IMR-90 (cell line): ENCODE measurements around the gene MRPS5. TPM values are rescaled to one million over a fixed set of nuclear protein-coding genes. Genes with fewer than 3 reads are reported as not detected.

ENCODE experiments used
- ATAC-seq: fragments of 200-7000 bp; cut with Tn5 transposase; 2 replicates; pipeline ENCODE4 v1.9.1; 2020; ENCODE audit warnings: low read depth, mild to moderate bottlenecking, moderate library complexity
- BruUV-seq: library from RNA; stranded (reverse); fragments of 400-500 nt; replicated peaks from 2 replicates; lab custom pipeline; 2021; lab: Mats Ljungman, UMichigan
- CTCF ChIA-PET: fragments of 300-600 bp; formaldehyde crosslinking; extraction: SDS; loops from one replicate; lab custom pipeline; 2021; ENCODE audit warnings: antibody characterized with exemption; lab: Yijun Ruan, JAX
- POLR2A ChIA-PET: fragments of 300-600 bp; sonication (Branson Sonifier 250); formaldehyde crosslinking; loops from one replicate; lab custom pipeline; 2022; ENCODE audit warnings: antibody characterized with exemption; ENCODE audit not compliant: unreplicated experiment; lab: Charles Lee
- DNase-seq: peaks from one replicate; pipeline ENCODE4 v3.0.0; 2013
- H2AFZ ChIP-seq: replicated peaks from 2 replicates; pipeline ENCODE3; 2013; ENCODE audit warnings: low read length, mild to moderate bottlenecking; ENCODE audit not compliant: poor library complexity
- H2AK5ac ChIP-seq: 2 replicates; pipeline ENCODE4 v1.6.1; 2013; ENCODE audit warnings: low read depth, low read length, inconsistent platforms
- H2AK9ac ChIP-seq: replicated peaks from 2 replicates; pipeline ENCODE3; 2013; ENCODE audit warnings: mild to moderate bottlenecking, low read depth, low read length, moderate library complexity; ENCODE audit not compliant: poor library complexity
- H2BK120ac ChIP-seq: 2 replicates; pipeline ENCODE4 v1.6.1; 2013; ENCODE audit warnings: low read depth, low read length, inconsistent platforms
- H2BK15ac ChIP-seq: 3 replicates; pipeline ENCODE4 v1.6.1; 2013; ENCODE audit warnings: low read depth, low read length, inconsistent platforms
- H2BK20ac ChIP-seq: 2 replicates; pipeline ENCODE4 v1.6.1; 2013; ENCODE audit warnings: low read depth, mild to moderate bottlenecking, inconsistent platforms, low read length, moderate library complexity
- H2BK5ac ChIP-seq: 2 replicates; pipeline ENCODE4 v1.6.1; 2013; ENCODE audit warnings: mild to moderate bottlenecking, low read depth, low read length, inconsistent platforms; ENCODE audit not compliant: poor library complexity, severe bottlenecking
- H3K14ac ChIP-seq: replicated peaks from 2 replicates; pipeline ENCODE4 v1.6.1; 2013; ENCODE audit warnings: low read depth, low read length, inconsistent platforms
- H3K18ac ChIP-seq: 2 replicates; pipeline ENCODE4 v1.6.1; 2013; ENCODE audit warnings: low read depth, low read length, control low read depth
- H3K23ac ChIP-seq: 2 replicates; pipeline ENCODE4 v1.6.1; 2013; ENCODE audit warnings: low read depth, low read length, inconsistent platforms
- H3K27ac ChIP-seq: 2 replicates; pipeline ENCODE4 v1.5.1; 2013; ENCODE audit warnings: mild to moderate bottlenecking, control low read depth, low read length; ENCODE audit not compliant: insufficient read depth
- H3K27me3 ChIP-seq: 2 replicates; pipeline ENCODE4 v1.6.1; 2013; ENCODE audit warnings: low read length; ENCODE audit not compliant: control insufficient read depth, insufficient read depth
- H3K36me3 ChIP-seq: 2 replicates; pipeline ENCODE4 v1.6.1; 2013; ENCODE audit warnings: low read length, mixed read lengths; ENCODE audit not compliant: control insufficient read depth, insufficient read depth
- H3K4ac ChIP-seq: 2 replicates; pipeline ENCODE4 v1.6.1; 2013; ENCODE audit warnings: low read depth, low read length, inconsistent platforms
- H3K4me1 ChIP-seq: 2 replicates; pipeline ENCODE4 v1.6.1; 2013; ENCODE audit warnings: low read length, mixed read lengths; ENCODE audit not compliant: control insufficient read depth, insufficient read depth
- H3K4me2 ChIP-seq: 2 replicates; pipeline ENCODE4 v1.6.1; 2013; ENCODE audit warnings: low read depth, mild to moderate bottlenecking, control low read depth, low read length, moderate library complexity
- H3K4me3 ChIP-seq: 2 replicates; pipeline ENCODE4 v1.5.1; 2013; ENCODE audit warnings: low read depth, mild to moderate bottlenecking, control low read depth, low read length, moderate library complexity; ENCODE audit not compliant: insufficient read depth
- H3K56ac ChIP-seq: 2 replicates; pipeline ENCODE4 v1.6.1; 2013; ENCODE audit warnings: low read length, inconsistent platforms; ENCODE audit not compliant: insufficient read depth; ENCODE audit errors: extremely low read depth
- H3K79me1 ChIP-seq, 2 experiments: 2 replicates each; pipeline ENCODE4 v1.6.1; 2013; ENCODE audit warnings: low read length in 2 of 2, inconsistent platforms in 1 of 2, low read depth in 1 of 2
- H3K9ac ChIP-seq: 2 replicates; pipeline ENCODE4 v1.6.1; 2013; ENCODE audit warnings: low read depth, low read length, control low read depth
- H3K9me1 ChIP-seq: 2 replicates; pipeline ENCODE4 v1.6.1; 2013; ENCODE audit warnings: low read length, inconsistent platforms; ENCODE audit not compliant: insufficient read depth
- H3K9me3 ChIP-seq: 2 replicates; pipeline ENCODE4 v1.6.1; 2013; ENCODE audit warnings: low read length; ENCODE audit not compliant: control insufficient read depth, insufficient read depth
- H4K20me1 ChIP-seq: 2 replicates; pipeline ENCODE4 v1.6.1; 2013; ENCODE audit warnings: low read length, inconsistent platforms; ENCODE audit not compliant: insufficient read depth
- H4K5ac ChIP-seq: 2 replicates; pipeline ENCODE4 v1.6.1; 2013; ENCODE audit warnings: mild to moderate bottlenecking, low read depth, low read length, control low read depth
- H4K8ac ChIP-seq, 2 experiments: 2 replicates each; pipeline ENCODE4 v1.6.1; 2013; ENCODE audit warnings: low read depth in 2 of 2, low read length in 2 of 2, control low read depth in 1 of 2, inconsistent platforms in 1 of 2
- H4K91ac ChIP-seq: 2 replicates; pipeline ENCODE4 v1.6.1; 2013; ENCODE audit warnings: low read depth, low read length, inconsistent platforms; ENCODE audit not compliant: insufficient read depth
- BHLHE40 ChIP-seq: fragments of 150-350 bp; IDR thresholded peaks from 2 replicates; pipeline ENCODE4 v1.6.1; 2016; ENCODE audit warnings: mild to moderate bottlenecking, low read depth, low read length
- CEBPB ChIP-seq: IDR thresholded peaks from 2 replicates; pipeline ENCODE4 v1.6.1; 2012; ENCODE audit warnings: low read depth, low read length, improper control_type of control experiment
- CHD1 ChIP-seq: IDR thresholded peaks from 2 replicates; pipeline ENCODE4 v1.6.1; 2012; ENCODE audit warnings: low read depth, low read length, improper control_type of control experiment
- ELK1 ChIP-seq: fragments of 150-350 bp; IDR thresholded peaks from 2 replicates; pipeline ENCODE4 v1.6.1; 2016; ENCODE audit warnings: low read depth, mild to moderate bottlenecking, low read length, moderate library complexity, borderline replicate concordance
- FOS ChIP-seq: fragments of 150-350 bp; IDR thresholded peaks from 2 replicates; pipeline ENCODE4 v1.6.1; 2016; ENCODE audit warnings: low read depth, low read length
- MAFK ChIP-seq: IDR thresholded peaks from 2 replicates; pipeline ENCODE4 v1.6.1; 2012; ENCODE audit warnings: low read depth, low read length, improper control_type of control experiment
- MAZ ChIP-seq: IDR thresholded peaks from 2 replicates; pipeline ENCODE4 v1.6.1; 2012; ENCODE audit warnings: low read depth, mild to moderate bottlenecking, low read length, improper control_type of control experiment, moderate library complexity, borderline replicate concordance
- MXI1 ChIP-seq: IDR thresholded peaks from 2 replicates; pipeline ENCODE4 v1.6.1; 2012; ENCODE audit warnings: low read depth, mild to moderate bottlenecking, low read length, moderate library complexity, borderline replicate concordance
- NFE2L2 ChIP-seq: fragments of 150-350 bp; IDR thresholded peaks from 2 replicates; pipeline ENCODE4 v1.6.1; 2016; ENCODE audit warnings: low read depth, mild to moderate bottlenecking, low read length
- POLR2A ChIP-seq: IDR thresholded peaks from 2 replicates; pipeline ENCODE4 v1.6.1; 2012; ENCODE audit warnings: mild to moderate bottlenecking, low read depth, low read length
- RAD21 ChIP-seq: IDR thresholded peaks from 2 replicates; pipeline ENCODE4 v1.6.1; 2012; ENCODE audit warnings: low read length, improper control_type of control experiment
- RCOR1 ChIP-seq: IDR thresholded peaks from 2 replicates; pipeline ENCODE4 v1.6.1; 2012; ENCODE audit warnings: mild to moderate bottlenecking, low read length, improper control_type of control experiment; ENCODE audit not compliant: insufficient replicate concordance
- RFX5 ChIP-seq: IDR thresholded peaks from 2 replicates; pipeline ENCODE4 v1.8.0; 2012; ENCODE audit warnings: low read depth, mild to moderate bottlenecking, low read length, moderate library complexity
- SMC3 ChIP-seq: fragments of 150-350 bp; IDR thresholded peaks from 2 replicates; pipeline ENCODE4 v1.6.1; 2016; ENCODE audit warnings: low read depth, mild to moderate bottlenecking, antibody characterized with exemption, low read length, moderate library complexity
- USF2 ChIP-seq: fragments of 150-350 bp; IDR thresholded peaks from 2 replicates; pipeline ENCODE4 v1.6.1; 2017; ENCODE audit warnings: mild to moderate bottlenecking, antibody characterized with exemption, low read length, low read depth
- WGBS, 2 experiments: methylation state at CpG; one replicate each; pipeline versions ENCODE4 v1.1.5 to v1.1.7; 2013; ENCODE audit warnings: missing lambda C conversion rate in 2 of 2; ENCODE audit not compliant: insufficient read length in 1 of 2; ENCODE audit errors: extremely low coverage in 2 of 2; 5-methylcytosine and 5-hydroxymethylcytosine counted together
- dilution Hi-C: fragments of 300-500 bp; cut with HindIII; formaldehyde crosslinking; loops from one replicate; pipeline ENCODE4 v1.14.3; 2018; ENCODE audit warnings: low sequenced_read_pairs; ENCODE audit not compliant: unreplicated experiment
- in situ Hi-C: fragments of 300-500 bp; cut with MboI; formaldehyde crosslinking; loops from 3 replicates; pipeline ENCODE4 v1.14.3; 2019; ENCODE audit warnings: low sequenced_read_pairs, inconsistent platforms, mixed read lengths
- intact Hi-C: fragments of 100-400 bp; cut with micrococcal nuclease; formaldehyde crosslinking; loops from 2 replicates; pipeline ENCODE4 v1.10.0; 2022
- polyA plus RNA-seq, 3 experiments: library from polyadenylated mRNA; depleted of rRNA; stranded (reverse); fragments of >200 nt; gene quantifications; 2 replicates each; pipeline ENCODE4 v1.2.3, GENCODE V29; 2012; ENCODE audit warnings: low replicate concordance in 1 of 3
- total RNA-seq: library from RNA; depleted of rRNA; stranded (reverse); fragments of >200 nt; gene quantifications from 2 replicates; pipeline ENCODE4 v1.2.3, GENCODE V29; 2012
- TF ChIP-seq, protein P1 (sequence below): conservative IDR thresholded peaks from 2 replicates; pipeline ENCODE4 v1.5.1; 2012; ENCODE audit warnings: mild to moderate bottlenecking, low read depth, low read length, improper control_type of control experiment

Gene MRPS5
- total and polyA plus RNA-seq, 2 of the 4 experiments (the other 2 are of a cell fraction), result 27.6 to 44.1 TPM

GRCh38 chr2:95121093-95121406 is 558 bp downstream of the MRPS5 start:
- peak overlapping the region; percentile 10; the same call in 1 of the 2 replicates for H3K18ac ChIP-seq
- H3K4me1 ChIP-seq, result no peaks in the 10 kb centered on the region
- peak overlapping the region; percentile 97 for H3K4ac ChIP-seq
- H2BK20ac ChIP-seq, result no peak overlapping the region
- peaks cover 8% of the 10 kb centered on the region; the same call in 1 of the 2 replicates for H4K20me1 ChIP-seq
- ChIA-PET CTCF (interaction anchor here (1.1 kb wide), 1 partner anchor 21 kb away, joined by 3 read pairs; no protein-coding TSS in a partner anchor), POLR2A (no interaction called here)
- H2BK120ac ChIP-seq, result 0 out of 2 replicates have a peak overlapping the region, but pooled peaks have one; percentile 13
- H2AK5ac ChIP-seq, result peak overlapping the region; percentile 77
- peak overlapping the region; percentile 89 to 98 for H4K8ac ChIP-seq
- H3K23ac ChIP-seq, result peak overlapping the region; percentile 85
- DNase-seq, result no peak
- in situ Hi-C loops, result no loop called here
- H4K91ac ChIP-seq, result peak overlapping the region; percentile 47; the same call in 1 of the 2 replicates
- H3K9ac ChIP-seq, result peak overlapping the region; percentile 98
- no peak for TF ChIP-seq RFX5
- TF ChIP-seq USF2, result no peak
- no peak for TF ChIP-seq MXI1
- TF ChIP-seq ELK1, result no peak
- no peak for TF ChIP-seq RCOR1
- no peak for TF ChIP-seq POLR2A
- no peak for TF ChIP-seq MAZ
- TF ChIP-seq, protein P1, sequence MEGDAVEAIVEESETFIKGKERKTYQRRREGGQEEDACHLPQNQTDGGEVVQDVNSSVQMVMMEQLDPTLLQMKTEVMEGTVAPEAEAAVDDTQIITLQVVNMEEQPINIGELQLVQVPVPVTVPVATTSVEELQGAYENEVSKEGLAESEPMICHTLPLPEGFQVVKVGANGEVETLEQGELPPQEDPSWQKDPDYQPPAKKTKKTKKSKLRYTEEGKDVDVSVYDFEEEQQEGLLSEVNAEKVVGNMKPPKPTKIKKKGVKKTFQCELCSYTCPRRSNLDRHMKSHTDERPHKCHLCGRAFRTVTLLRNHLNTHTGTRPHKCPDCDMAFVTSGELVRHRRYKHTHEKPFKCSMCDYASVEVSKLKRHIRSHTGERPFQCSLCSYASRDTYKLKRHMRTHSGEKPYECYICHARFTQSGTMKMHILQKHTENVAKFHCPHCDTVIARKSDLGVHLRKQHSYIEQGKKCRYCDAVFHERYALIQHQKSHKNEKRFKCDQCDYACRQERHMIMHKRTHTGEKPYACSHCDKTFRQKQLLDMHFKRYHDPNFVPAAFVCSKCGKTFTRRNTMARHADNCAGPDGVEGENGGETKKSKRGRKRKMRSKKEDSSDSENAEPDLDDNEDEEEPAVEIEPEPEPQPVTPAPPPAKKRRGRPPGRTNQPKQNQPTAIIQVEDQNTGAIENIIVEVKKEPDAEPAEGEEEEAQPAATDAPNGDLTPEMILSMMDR, result no peak
- no peak for TF ChIP-seq RAD21
- no peak for TF ChIP-seq SMC3
- no peak for TF ChIP-seq MAFK
- TF ChIP-seq CHD1, result no peak
- TF ChIP-seq BHLHE40, result no peak
- TF ChIP-seq NFE2L2, result no peak
- TF ChIP-seq CEBPB, result no peak
- TF ChIP-seq FOS, result no peak
- intact Hi-C loops, result loop anchor here (5.0 kb wide), 2 partner anchors 46 to 226 kb away; partner anchors contain the start of gene ZNF2
- no peaks in the 10 kb centered on the region for H3K9me3 ChIP-seq
- peaks cover 11 to 30% of the 10 kb centered on the region in 2 experiments for H3K79me1 ChIP-seq
- peak overlapping the region; percentile 99 for H3K27ac ChIP-seq
- dilution Hi-C loops, result no loop called here
- H3K4me3 ChIP-seq, result peak overlapping the region; percentile 91
- H3K14ac ChIP-seq, result peak overlapping the region; percentile 76
- H3K4me2 ChIP-seq, result peak overlapping the region; percentile 26; the same call in 1 of the 2 replicates
- peak overlapping the region; percentile 100 for H2BK5ac ChIP-seq
- peak overlapping the region; percentile 47; the same call in 1 of the 2 replicates for H3K56ac ChIP-seq
- H2AFZ ChIP-seq, result peak overlapping the region; percentile 99
- peak overlapping the region; percentile 89 for H4K5ac ChIP-seq
- no peak; the same call in 1 of the 2 replicates for ATAC-seq
- H3K27me3 ChIP-seq, result no peaks in the 10 kb centered on the region
- no TSS peak for BruUV-seq
- peaks cover 1% of the 10 kb centered on the region for H3K36me3 ChIP-seq
- H3K9me1 ChIP-seq, result peaks cover 6% of the 10 kb centered on the region; the same call in 1 of the 2 replicates
- WGBS, 2 experiments, result 0% methylated on average over 5 of the region's 11 CpGs; no CpG with 5 or more reads in 1 of the 2 experiments
- H2BK15ac ChIP-seq, result no peak overlapping the region
- peak overlapping the region; percentile 4 for H2AK9ac ChIP-seq
